Upper lobe of right lung (tissue), 1 donor: ENCODE measurements around the gene LMAN1L. TPM values are rescaled to one million over a fixed set of nuclear protein-coding genes. Genes with fewer than 3 reads are reported as not detected.

Source experiments
- ATAC-seq: fragments of 200-7000 bp; cut with Tn5 transposase; one replicate; pipeline ENCODE4 v1.9.1; 2020; ENCODE audit warnings: mild to moderate bottlenecking, moderate library complexity
- DNase-seq: peaks from one replicate; pipeline ENCODE4 v3.0.0-alpha.2; 2020
- H3K27ac ChIP-seq: fragments of 200-600 bp; one replicate; pipeline ENCODE4 v1.8.0; 2022
- H3K27me3 ChIP-seq: fragments of 200-600 bp; one replicate; pipeline ENCODE4 v1.8.0; 2022; ENCODE audit warnings: mild to moderate bottlenecking
- H3K36me3 ChIP-seq: fragments of 200-600 bp; one replicate; pipeline ENCODE4 v1.8.0; 2022
- H3K4me1 ChIP-seq: fragments of 200-600 bp; one replicate; pipeline ENCODE4 v1.8.0; 2022
- H3K4me3 ChIP-seq: fragments of 200-600 bp; one replicate; pipeline ENCODE4 v1.8.0; 2022; ENCODE audit warnings: mild to moderate bottlenecking
- H3K9me3 ChIP-seq: fragments of 200-600 bp; one replicate; pipeline ENCODE4 v1.8.0; 2022
- CTCF ChIP-seq: fragments of 200-600 bp; IDR thresholded peaks from one replicate; pipeline ENCODE4 v1.8.0; 2022; ENCODE audit warnings: antibody characterized with exemption
- intact Hi-C: fragments of 100-400 bp; cut with DNase I; formaldehyde crosslinking; loops from one replicate; pipeline ENCODE4 v1.11.0; 2022
- total RNA-seq: library from RNA; stranded (reverse); fragmentation: NEBNext Ultra II Directional; extraction: Animal tissue kit (Norgen Biotek cat#: 25700); gene quantifications from one replicate; pipeline ENCODE4 v1.2.1, GENCODE V29; 2021
- donor health status: DM: no; HTN: yes; CAD: no; lungs with severe emphysema.

The LMAN1L gene
- total RNA-seq, 1 donor from 2014 or later: not detected

- Histone ChIP-seq H3K4me3 (no peak overlapping the region), H3K36me3 (peaks cover 60% of the 10 kb centered on the region), H3K27ac (peak overlapping the region; percentile 42), H3K4me1 (peaks cover 8% of the 10 kb centered on the region), H3K9me3 (no peaks in the 10 kb centered on the region), H3K27me3 (no peaks in the 10 kb centered on the region)
- DNase-seq: peak; percentile 90
- intact Hi-C loops: no loop called here
- peak; percentile 96 for ATAC-seq
- peak; percentile 97 for TF ChIP-seq CTCF
These were observed 12.6 kb upstream of the LMAN1L start for GRCh38 chr15:74799856-74800558.

GRCh38 chr15:74800559-74801094 lies 12.0 kb upstream of the LMAN1L start:
- no peak for DNase-seq
- H3K36me3 ChIP-seq: peaks cover 60% of the 10 kb centered on the region
- no peak for TF ChIP-seq CTCF
- peaks cover 8% of the 10 kb centered on the region for H3K4me1 ChIP-seq
- no peaks in the 10 kb centered on the region for H3K27me3 ChIP-seq
- intact Hi-C loops: no loop called here
- no peak overlapping the region for H3K27ac ChIP-seq
- no peaks in the 10 kb centered on the region for H3K9me3 ChIP-seq
- no peak overlapping the region for H3K4me3 ChIP-seq
- ATAC-seq: peak; percentile 11

GRCh38 chr15:74801311-74801997 lies 11.2 kb upstream of the LMAN1L start:
- intact Hi-C loops: no loop called here
- no peak for DNase-seq

GRCh38 chr15:74802290-74802689 lies 10.3 kb upstream of the LMAN1L start:
- H3K4me1 ChIP-seq: peaks cover 8% of the 10 kb centered on the region
- no peak overlapping the region for H3K27ac ChIP-seq
- H3K27me3 ChIP-seq: no peaks in the 10 kb centered on the region
- H3K36me3 ChIP-seq: peaks cover 60% of the 10 kb centered on the region
- ATAC-seq: no peak
- no peaks in the 10 kb centered on the region for H3K9me3 ChIP-seq
- intact Hi-C loops: no loop called here
- no peak for DNase-seq
- no peak overlapping the region for H3K4me3 ChIP-seq
- no peak for TF ChIP-seq CTCF

More at GRCh38 chr15:74801311-74801997, 11.2 kb upstream of the LMAN1L start:
- no peak for ATAC-seq
- no peaks in the 10 kb centered on the region for H3K9me3 ChIP-seq
- H3K27ac ChIP-seq: no peak overlapping the region
- H3K27me3 ChIP-seq: no peaks in the 10 kb centered on the region
- H3K4me1 ChIP-seq: peaks cover 8% of the 10 kb centered on the region
- TF ChIP-seq CTCF: no peak
- no peak overlapping the region for H3K4me3 ChIP-seq
- peaks cover 60% of the 10 kb centered on the region for H3K36me3 ChIP-seq

- no peak overlapping the region for H3K27ac ChIP-seq
- DNase-seq: no peak
- intact Hi-C loops: no loop called here
- H3K36me3 ChIP-seq: peaks cover 60% of the 10 kb centered on the region
- no peak for ATAC-seq
- TF ChIP-seq CTCF: no peak
- H3K4me1 ChIP-seq: peaks cover 8% of the 10 kb centered on the region
- H3K27me3 ChIP-seq: no peaks in the 10 kb centered on the region
- H3K9me3 ChIP-seq: no peaks in the 10 kb centered on the region
- no peak overlapping the region for H3K4me3 ChIP-seq
These were observed 9.7 kb upstream of the LMAN1L start for GRCh38 chr15:74802862-74803447.
